Esophagus (tissue), 2 donors: Measurements from ENCODE around the gene SLC35B2. TPM values are rescaled to one million over a fixed set of nuclear protein-coding genes. Genes with fewer than 3 reads are reported as not detected.
"Not testable (repeated sequence)": the region's sequence is repeated elsewhere in the genome, so short reads cannot be mapped to it uniquely, and the experiment has no call there.

Source experiments
- H3K27ac ChIP-seq, 2 donors: one replicate each; pipeline ENCODE4 v1.5.1; 2013; ENCODE audit warnings: low read depth in 2 of 2, mild to moderate bottlenecking in 2 of 2, inconsistent platforms in 1 of 2, low read length in 1 of 2, moderate library complexity in 1 of 2
- H3K27me3 ChIP-seq, 2 donors: one replicate each; pipeline ENCODE4 v1.6.1; 2013; ENCODE audit warnings: low read length in 2 of 2, control low read depth in 1 of 2, mild to moderate bottlenecking in 1 of 2; ENCODE audit not compliant: insufficient read depth in 2 of 2, control insufficient read depth in 1 of 2
- H3K36me3 ChIP-seq, 2 donors: one replicate each; pipeline ENCODE4 v1.6.1; 2013; ENCODE audit warnings: low read length in 1 of 2; ENCODE audit not compliant: control insufficient read depth in 2 of 2, insufficient read depth in 2 of 2
- H3K4me1 ChIP-seq, 2 donors: one replicate each; pipeline ENCODE4 v1.6.1; 2013; ENCODE audit warnings: low read length in 1 of 2; ENCODE audit not compliant: control insufficient read depth in 2 of 2, insufficient read depth in 2 of 2
- H3K4me3 ChIP-seq, 2 donors: one replicate each; pipeline ENCODE4 v1.5.1; 2013; ENCODE audit warnings: low read length in 2 of 2, mild to moderate bottlenecking in 2 of 2, low read depth in 1 of 2, moderate library complexity in 1 of 2
- H3K9me3 ChIP-seq, 2 donors: one replicate each; pipeline ENCODE4 v1.6.1; 2013; ENCODE audit warnings: mild to moderate bottlenecking in 2 of 2, low read depth in 1 of 2, low read length in 1 of 2, moderate library complexity in 1 of 2; ENCODE audit not compliant: control insufficient read depth in 2 of 2, insufficient read depth in 1 of 2
- WGBS, 2 donors: extraction: QIAGEN DNeasy Blood & Tissue Kit; methylation state at CpG; one replicate each; pipeline ENCODE4 v1.1.7; 2013; 5-methylcytosine and 5-hydroxymethylcytosine counted together
- polyA plus RNA-seq, 2 donors: library from polyadenylated mRNA; stranded (reverse); fragments of 200-250 nt; gene quantifications; one replicate each; pipeline ENCODE4 v1.2.3, GENCODE V29; 2013
- donor health status: healthy with polysubstance abuse.
- donor health status: Bipolar disorder and iron deficiency.

SLC35B2 gene
- polyA plus RNA-seq, 2 donors, result 4.3 to 13.0 TPM

- 2% methylated on average over 40 to 42 of the region's 42 CpGs for WGBS, 2 donors
These were observed 19.4 kb downstream of the SLC35B2 start for GRCh38 chr6:44237813-44238433.

DNA sequence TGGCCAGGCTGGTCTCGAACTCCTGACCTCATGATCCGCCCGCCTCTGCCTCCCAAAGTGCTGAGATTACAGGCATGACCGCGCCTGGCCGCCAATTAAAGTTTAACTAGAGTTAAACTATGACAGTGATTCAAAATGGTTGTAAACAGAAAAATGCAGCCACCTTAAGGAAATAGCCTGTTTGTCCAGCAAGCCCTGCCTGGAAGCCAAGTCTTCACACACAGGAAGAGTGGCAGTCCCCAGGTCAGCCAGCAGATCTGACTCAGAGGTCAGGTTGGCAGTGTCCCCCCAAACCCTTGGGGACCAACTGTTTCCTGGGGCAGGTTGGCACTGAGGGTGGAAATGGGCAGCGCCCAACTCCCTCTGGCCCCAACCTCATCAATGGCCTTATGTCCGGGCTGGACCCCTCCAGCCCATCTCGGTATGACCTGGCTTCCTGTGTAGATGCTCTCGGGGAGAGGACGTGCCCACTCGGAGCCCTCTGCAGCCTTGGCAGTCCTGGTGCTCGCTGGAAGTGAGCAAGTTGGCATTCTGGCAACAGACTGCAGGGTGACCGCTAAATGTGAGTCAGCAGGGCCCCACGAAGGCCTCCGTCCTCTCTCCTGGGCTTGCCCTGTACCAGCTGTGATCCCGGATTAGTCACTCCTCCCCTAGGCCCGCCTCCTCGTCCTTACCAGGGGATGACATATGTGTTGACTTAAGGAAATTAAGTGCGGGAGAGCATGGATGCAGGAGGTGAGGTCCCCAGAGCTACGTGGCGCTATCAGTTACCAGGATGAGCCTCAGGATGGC is 20.1 kb downstream of the SLC35B2 start:
- no peaks in the 10 kb centered on the region for H3K36me3 ChIP-seq
- H3K9me3 ChIP-seq, result no peaks in the 10 kb centered on the region
- WGBS, 2 donors, result 23 to 27% methylated on average over 22 of the region's 22 CpGs
- peak overlapping the region; percentile 51 to 77 for H3K4me3 ChIP-seq
- no peaks in the 10 kb centered on the region for H3K27me3 ChIP-seq
- peaks cover 0 to 8% of the 10 kb centered on the region in 2 donors for H3K4me1 ChIP-seq
- H3K27ac ChIP-seq, result peak overlapping the region; percentile 63 to 96

More at GRCh38 chr6:44237813-44238433, 19.4 kb downstream of the SLC35B2 start:
- Histone ChIP-seq H3K36me3 (no peaks in the 10 kb centered on the region), H3K27ac (peak overlapping the region; percentile 63 to 96), H3K9me3 (no peaks in the 10 kb centered on the region), H3K4me1 (peaks cover 0 to 8% of the 10 kb centered on the region in 2 donors), H3K27me3 (no peaks in the 10 kb centered on the region), H3K4me3 (peak overlapping the region; percentile 51 to 77)

- H3K4me3 ChIP-seq, result no peak overlapping the region
- H3K4me1 ChIP-seq, result peaks cover 0 to 8% of the 10 kb centered on the region in 2 donors
- WGBS, 2 donors, result 90% methylated on average over 6 of the region's 6 CpGs
- no peaks in the 10 kb centered on the region for H3K27me3 ChIP-seq
- H3K36me3 ChIP-seq, result peaks cover 0 to 3% of the 10 kb centered on the region in 2 donors
- H3K27ac ChIP-seq, result no peak overlapping the region
- H3K9me3 ChIP-seq, result no peaks in the 10 kb centered on the region
These were observed 21.3 kb downstream of the SLC35B2 start for GRCh38 chr6:44235891-44236516.

DNA sequence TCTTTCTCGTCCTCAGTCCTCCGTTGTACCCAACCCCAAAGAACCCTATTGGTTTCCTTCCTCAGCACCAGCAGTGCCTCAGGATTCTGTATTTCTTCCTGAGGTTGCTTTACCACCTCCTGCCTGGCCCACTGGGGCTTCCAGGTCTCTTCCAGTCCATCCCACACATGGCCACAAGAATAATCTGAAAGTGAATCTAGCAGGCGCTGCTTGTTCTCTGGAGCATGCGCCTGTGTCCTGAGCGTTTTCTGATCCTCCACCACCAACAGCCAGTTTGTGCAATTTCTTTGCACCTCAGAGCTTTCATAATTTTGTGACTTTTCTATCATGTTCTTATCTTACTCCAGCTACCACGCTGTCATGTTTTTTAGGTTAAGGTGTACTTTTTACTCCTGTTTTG is 22.1 kb downstream of the SLC35B2 start:
- H3K27me3 ChIP-seq, result no peaks in the 10 kb centered on the region
- H3K4me1 ChIP-seq, result peaks cover 0 to 8% of the 10 kb centered on the region in 2 donors
- H3K9me3 ChIP-seq, result no peaks in the 10 kb centered on the region
- H3K27ac ChIP-seq, result peak overlapping the region; percentile 18 to 28
- H3K36me3 ChIP-seq, result peaks cover 0 to 4% of the 10 kb centered on the region in 2 donors
- H3K4me3 ChIP-seq, result no peak overlapping the region
- WGBS, 2 donors, result 71 to 72% methylated on average over 6 of the region's 6 CpGs

- peak overlapping the region; percentile 78 to 84 for H3K27ac ChIP-seq
- H3K27me3 ChIP-seq, result no peaks in the 10 kb centered on the region
- peaks cover 0 to 8% of the 10 kb centered on the region in 2 donors for H3K4me1 ChIP-seq
- H3K4me3 ChIP-seq, result no peak overlapping the region
- 27 to 32% methylated on average over 5 of the region's 5 CpGs for WGBS, 2 donors
- H3K9me3 ChIP-seq, result no peaks in the 10 kb centered on the region
- H3K36me3 ChIP-seq, result peaks cover 0 to 6% of the 10 kb centered on the region in 2 donors
These were observed 23.0 kb downstream of the SLC35B2 start for GRCh38 chr6:44234101-44235025.

- Histone ChIP-seq H3K4me1 (peaks cover 0 to 8% of the 10 kb centered on the region in 2 donors), H3K27me3 (no peaks in the 10 kb centered on the region), H3K36me3 (peaks cover 0 to 6% of the 10 kb centered on the region in 2 donors), H3K9me3 (no peaks in the 10 kb centered on the region), H3K4me3 (no peak overlapping the region), H3K27ac (peak overlapping the region; percentile 29 to 84)
- 67 to 68% methylated on average over 14 of the region's 14 CpGs for WGBS, 2 donors
These were observed 23.7 kb downstream of the SLC35B2 start for GRCh38 chr6:44233567-44234100.

DNA sequence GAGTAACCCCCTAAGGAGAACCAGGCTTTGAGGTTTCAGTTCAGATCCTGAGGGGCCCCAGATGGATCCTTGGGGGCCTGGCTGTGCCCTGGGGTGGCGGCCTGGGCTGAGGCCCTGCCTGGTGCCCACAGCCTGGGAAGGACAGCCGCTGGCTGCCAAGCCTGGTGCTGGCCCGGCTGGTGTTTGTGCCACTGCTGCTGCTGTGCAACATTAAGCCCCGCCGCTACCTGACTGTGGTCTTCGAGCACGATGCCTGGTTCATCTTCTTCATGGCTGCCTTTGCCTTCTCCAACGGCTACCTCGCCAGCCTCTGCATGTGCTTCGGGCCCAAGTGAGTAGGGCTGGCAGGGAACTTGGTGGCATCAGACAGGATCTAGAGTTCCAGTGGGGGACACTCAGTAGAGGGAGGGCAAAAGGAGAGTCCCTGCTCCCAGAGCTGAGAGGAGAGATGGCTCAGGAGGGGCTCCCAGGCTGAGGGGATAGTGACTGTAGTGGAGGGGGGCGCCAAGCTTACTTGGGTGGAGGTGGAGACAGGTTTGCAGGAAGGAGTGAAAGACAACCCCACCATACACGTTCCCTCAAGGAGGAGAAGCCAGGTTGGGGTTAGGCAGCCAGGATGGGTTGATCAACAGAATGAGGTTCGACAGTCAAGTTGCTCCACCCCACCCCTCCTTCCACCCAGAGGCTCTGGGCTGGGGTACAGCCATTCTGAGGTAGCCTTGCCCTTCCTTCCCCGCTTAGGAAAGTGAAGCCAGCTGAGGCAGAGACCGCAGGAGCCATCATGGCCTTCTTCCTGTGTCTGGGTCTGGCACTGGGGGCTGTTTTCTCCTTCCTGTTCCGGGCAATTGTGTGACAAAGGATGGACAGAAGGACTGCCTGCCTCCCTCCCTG is 24.4 kb downstream of the SLC35B2 start:
- H3K36me3 ChIP-seq, result peaks cover 0 to 8% of the 10 kb centered on the region in 2 donors
- H3K9me3 ChIP-seq, result no peaks in the 10 kb centered on the region
- peak overlapping the region; percentile 29 to 84 for H3K27ac ChIP-seq
- no peaks in the 10 kb centered on the region for H3K27me3 ChIP-seq
- no peak overlapping the region for H3K4me3 ChIP-seq
- H3K4me1 ChIP-seq, result peaks cover 4 to 8% of the 10 kb centered on the region in 2 donors
- 84 to 86% methylated on average over 16 of the region's 16 CpGs for WGBS, 2 donors

GRCh38 chr6:44231426-44231825 is 25.9 kb downstream of the SLC35B2 start:
- not testable (repeated sequence) for H3K9me3 ChIP-seq, H3K4me1 ChIP-seq, H3K36me3 ChIP-seq, H3K27me3 ChIP-seq, H3K4me3 ChIP-seq
- 83 to 86% methylated on average over 9 of the region's 9 CpGs for WGBS, 2 donors
- peak overlapping the region in 1 of 2 donors; percentile 33 for H3K27ac ChIP-seq
